Stomach smooth muscle (tissue), 2 donors: ENCODE measurements around the gene PLEKHA8.
"Not testable (repeated sequence)": the region's sequence is repeated elsewhere in the genome, so short reads cannot be mapped to it uniquely, and the experiment has no call there.

Experiments used
- H3K27ac ChIP-seq: one replicate; pipeline ENCODE4 v1.7.0; 2013; ENCODE audit warnings: mild to moderate bottlenecking, low read length, inconsistent platforms
- H3K27me3 ChIP-seq, 2 donors: one replicate each; pipeline ENCODE4 v1.7.0; 2013; ENCODE audit warnings: low read length in 2 of 2; ENCODE audit not compliant: insufficient read depth in 2 of 2, control insufficient read depth in 1 of 2
- H3K36me3 ChIP-seq, 2 donors: one replicate each; pipeline ENCODE4 v1.7.0; 2013; ENCODE audit warnings: low read length in 2 of 2; ENCODE audit not compliant: control insufficient read depth in 2 of 2, insufficient read depth in 2 of 2
- H3K4me1 ChIP-seq: one replicate; pipeline ENCODE4 v1.7.0; 2013; ENCODE audit warnings: low read length; ENCODE audit not compliant: control insufficient read depth, insufficient read depth
- H3K4me3 ChIP-seq, 2 donors: one replicate each; pipeline ENCODE4 v1.7.0; 2013; ENCODE audit warnings: low read length in 2 of 2
- H3K9ac ChIP-seq, 2 donors: one replicate each; pipeline ENCODE4 v1.7.0; 2013; ENCODE audit warnings: low read length in 2 of 2, mild to moderate bottlenecking in 1 of 2
- H3K9me3 ChIP-seq, 2 donors: one replicate each; pipeline ENCODE4 v1.7.0; 2013; ENCODE audit warnings: low read length in 2 of 2; ENCODE audit not compliant: control insufficient read depth in 2 of 2
- donor health status: healthy.
- donor health status: Pancreatic carcinoma.

Gene PLEKHA8

DNA sequence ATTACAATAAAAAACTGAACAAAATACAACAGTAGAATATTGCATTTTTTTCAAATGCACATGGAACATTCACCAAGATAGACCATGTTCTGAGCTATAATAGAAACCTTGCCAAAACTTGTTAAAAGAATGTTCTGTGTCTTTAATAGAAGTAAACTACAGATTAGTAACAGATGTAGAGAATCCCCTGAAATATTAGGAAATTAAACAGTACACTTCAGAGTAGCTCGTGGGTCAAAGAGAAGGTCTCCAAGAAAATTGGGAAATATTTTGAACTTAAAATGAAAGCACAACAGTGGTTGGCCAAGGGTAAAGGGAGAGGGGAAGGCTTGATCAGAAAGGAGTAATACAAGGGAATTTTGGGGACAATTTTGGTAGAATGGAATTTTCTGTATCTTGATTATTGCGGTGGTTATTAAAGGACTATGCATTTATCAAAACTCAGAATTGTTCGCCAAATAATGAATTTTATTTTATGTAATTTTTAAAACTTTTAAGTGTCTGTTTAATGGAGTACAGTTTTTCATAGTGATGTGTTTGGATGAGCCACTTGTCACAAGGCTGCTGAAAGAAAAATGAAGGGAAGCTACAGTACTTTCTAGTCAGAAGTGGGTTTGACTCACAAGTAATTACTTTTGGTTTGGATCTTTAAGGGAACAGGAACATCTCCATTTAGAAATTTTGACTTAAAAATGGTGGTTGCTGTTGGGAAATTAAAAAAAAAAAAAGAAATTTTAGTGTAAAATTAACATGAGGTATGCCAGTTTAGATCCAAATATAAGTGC lies 10.2 kb downstream of the PLEKHA8 start:
- Histone ChIP-seq H3K9ac (no peak overlapping the region), H3K27ac (no peak overlapping the region), H3K9me3 (no peaks in the 10 kb centered on the region), H3K4me3 (no peak overlapping the region), H3K4me1 (no peaks in the 10 kb centered on the region), H3K36me3 (no peaks in the 10 kb centered on the region), H3K27me3 (no peaks in the 10 kb centered on the region)

DNA sequence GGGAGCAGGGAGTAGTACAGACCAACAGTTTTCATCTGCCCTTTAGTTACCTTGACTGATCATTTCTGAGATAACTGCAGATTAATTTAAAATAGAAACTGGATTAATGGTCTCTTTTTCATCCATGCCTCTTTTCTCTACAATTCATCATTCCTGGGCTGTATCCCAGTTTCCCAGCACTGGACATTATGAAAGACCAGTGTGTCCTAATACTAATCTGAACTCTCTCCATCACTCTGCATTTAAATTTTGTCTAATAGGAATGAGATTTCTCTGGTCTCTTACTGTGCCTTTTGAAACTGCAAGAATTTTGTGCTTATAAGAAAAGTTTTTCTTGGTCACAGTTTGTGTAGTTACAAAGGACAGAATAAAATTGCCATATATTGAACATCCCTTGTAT lies 12.7 kb downstream of the PLEKHA8 start:
- H3K27ac ChIP-seq, result no peak overlapping the region
- H3K4me1 ChIP-seq, result no peaks in the 10 kb centered on the region
- peaks cover 0 to 2% of the 10 kb centered on the region in 2 donors for H3K36me3 ChIP-seq
- H3K9ac ChIP-seq, result no peak overlapping the region
- H3K27me3 ChIP-seq, result no peaks in the 10 kb centered on the region
- no peak overlapping the region for H3K4me3 ChIP-seq
- H3K9me3 ChIP-seq, result no peaks in the 10 kb centered on the region

DNA sequence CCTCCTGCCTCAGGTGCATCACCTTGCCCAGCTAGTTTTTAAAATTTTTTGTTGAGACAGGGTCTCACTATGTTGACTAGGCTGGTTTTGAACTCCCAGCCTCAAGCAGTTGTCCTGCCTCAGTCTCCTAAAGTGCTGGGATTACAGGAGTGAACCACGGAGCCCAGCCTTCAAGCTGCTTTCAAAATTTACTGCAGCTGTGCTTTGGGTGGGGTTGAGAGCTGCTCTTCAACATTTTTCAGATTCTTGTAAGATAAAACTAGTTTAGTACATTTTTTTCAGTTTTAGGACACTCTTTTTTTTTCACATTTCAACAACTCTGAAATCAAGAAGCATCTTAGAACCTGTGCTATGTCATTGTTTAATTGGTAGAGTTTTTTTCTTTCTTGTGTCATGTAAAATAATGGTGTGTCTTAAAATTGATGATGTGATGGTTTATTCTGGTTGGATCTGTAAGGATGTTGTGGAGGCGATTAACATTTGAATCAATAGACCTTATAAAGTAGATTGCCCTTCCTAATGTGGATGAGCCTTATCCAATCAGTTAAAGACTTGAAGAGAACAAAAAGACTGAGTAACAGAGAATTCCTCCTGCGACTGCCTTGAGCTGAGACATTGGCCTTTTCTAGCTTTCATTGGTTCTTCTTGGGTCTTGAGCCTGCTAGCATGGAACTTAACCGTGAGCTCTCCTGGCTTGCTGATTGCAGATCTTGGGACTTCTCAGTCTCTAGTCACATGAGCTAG lies 13.5 kb downstream of the PLEKHA8 start:
- Histone ChIP-seq H3K36me3 (peaks cover 7 to 9% of the 10 kb centered on the region in 2 donors), H3K4me3 (no peak overlapping the region), H3K9me3 (no peaks in the 10 kb centered on the region), H3K4me1 (no peaks in the 10 kb centered on the region), H3K27me3 (no peaks in the 10 kb centered on the region), H3K27ac (no peak overlapping the region), H3K9ac (no peak overlapping the region)

DNA sequence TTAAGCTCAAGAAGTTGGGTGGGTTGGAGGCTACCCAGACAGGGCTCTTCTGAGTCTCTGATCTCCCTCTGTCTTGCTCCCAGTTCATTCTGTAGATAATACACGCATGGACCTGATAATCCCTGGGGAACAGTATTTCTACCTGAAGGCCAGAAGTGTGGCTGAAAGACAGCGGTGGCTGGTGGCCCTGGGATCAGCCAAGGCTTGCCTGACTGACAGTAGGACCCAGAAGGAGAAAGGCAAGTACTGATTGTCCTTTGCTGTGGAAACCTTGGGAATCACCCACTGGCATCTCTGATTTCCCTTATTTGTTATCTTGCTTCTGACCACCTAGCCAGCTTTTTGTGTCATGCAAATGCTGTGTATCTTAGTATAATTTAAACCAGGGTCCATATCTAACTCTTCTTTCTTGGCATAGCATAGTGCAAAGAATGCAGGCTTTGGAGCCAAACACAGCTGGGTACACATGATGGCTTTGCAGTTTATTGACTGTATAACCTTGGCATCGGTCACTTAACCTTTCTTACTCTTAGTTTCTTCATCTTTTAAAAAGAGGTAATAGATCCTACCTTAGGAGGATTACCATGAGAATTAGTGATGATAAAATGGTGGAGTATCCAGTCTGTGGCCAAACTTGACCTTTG lies 18.0 kb downstream of the PLEKHA8 start:
- peaks cover 19 to 21% of the 10 kb centered on the region in 2 donors for H3K36me3 ChIP-seq
- no peak overlapping the region for H3K4me3 ChIP-seq
- H3K9ac ChIP-seq, result no peak overlapping the region
- H3K9me3 ChIP-seq, result no peaks in the 10 kb centered on the region
- no peak overlapping the region for H3K27ac ChIP-seq
- no peaks in the 10 kb centered on the region for H3K27me3 ChIP-seq
- H3K4me1 ChIP-seq, result no peaks in the 10 kb centered on the region

DNA sequence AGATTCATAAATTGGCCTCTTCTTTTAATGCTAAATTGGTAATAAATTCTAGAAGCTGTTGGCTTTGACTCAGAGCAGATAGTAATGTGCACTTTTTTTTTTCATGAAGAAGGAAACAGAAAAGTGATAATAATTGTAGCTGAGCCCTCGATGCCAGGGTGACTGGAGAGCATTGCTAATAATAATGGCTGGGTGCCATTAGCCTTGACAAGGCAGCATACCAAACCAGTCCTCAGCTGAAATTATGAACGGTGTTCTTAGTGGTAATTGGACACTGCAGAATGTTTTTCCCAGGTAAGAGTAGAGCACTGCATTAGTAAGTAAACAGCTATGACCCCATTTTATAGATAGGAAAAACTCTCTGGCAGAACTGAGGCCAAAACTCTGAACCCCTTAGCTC lies 18.9 kb downstream of the PLEKHA8 start:
- H3K9me3 ChIP-seq, result no peaks in the 10 kb centered on the region
- no peak overlapping the region for H3K9ac ChIP-seq
- no peak overlapping the region for H3K4me3 ChIP-seq
- H3K27me3 ChIP-seq, result no peaks in the 10 kb centered on the region
- H3K36me3 ChIP-seq, result peaks cover 22 to 24% of the 10 kb centered on the region in 2 donors
- no peak overlapping the region for H3K27ac ChIP-seq
- H3K4me1 ChIP-seq, result no peaks in the 10 kb centered on the region

DNA sequence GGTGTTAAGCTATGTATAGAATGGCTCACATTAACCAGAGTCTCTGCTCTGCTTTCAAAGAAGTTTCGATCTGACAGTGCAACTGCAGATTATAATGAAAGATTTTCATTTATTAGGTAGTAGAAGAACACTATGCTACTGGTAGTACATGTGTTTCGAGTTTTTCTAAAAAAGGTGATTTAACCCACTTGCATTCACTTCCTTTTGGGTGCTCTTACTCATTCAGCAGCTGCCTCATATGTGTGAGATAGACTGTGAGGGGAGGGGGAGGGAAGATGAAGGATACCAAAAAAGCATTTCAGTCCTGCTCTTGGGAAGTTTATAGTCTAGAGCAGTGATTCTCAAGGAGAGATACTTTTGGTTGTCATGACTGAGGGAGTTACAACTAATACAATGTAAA lies 20.4 kb downstream of the PLEKHA8 start:
- no peak overlapping the region for H3K4me3 ChIP-seq
- no peaks in the 10 kb centered on the region for H3K9me3 ChIP-seq
- no peak overlapping the region for H3K9ac ChIP-seq
- no peaks in the 10 kb centered on the region for H3K27me3 ChIP-seq
- peaks cover 23 to 30% of the 10 kb centered on the region in 2 donors for H3K36me3 ChIP-seq
- H3K27ac ChIP-seq, result no peak overlapping the region
- no peaks in the 10 kb centered on the region for H3K4me1 ChIP-seq

DNA sequence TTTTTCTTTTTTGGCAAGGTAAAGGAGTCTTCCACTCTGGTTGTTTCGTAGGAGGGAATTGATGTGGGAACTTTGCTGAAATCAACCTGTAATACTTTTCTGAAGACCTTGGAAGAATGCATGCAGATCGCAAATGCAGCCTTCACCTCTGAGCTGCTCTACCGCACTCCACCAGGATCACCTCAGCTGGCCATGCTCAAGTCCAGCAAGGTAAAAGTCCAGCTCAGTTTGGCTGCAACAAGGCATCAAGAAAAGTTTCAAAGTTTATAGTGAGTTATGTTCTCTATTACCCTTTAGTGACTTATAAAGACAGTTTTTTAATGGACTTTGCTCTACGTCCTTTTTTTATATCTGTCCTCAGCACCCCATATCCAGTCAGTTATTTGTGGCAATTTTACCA lies 21.0 kb downstream of the PLEKHA8 start:
- Histone ChIP-seq H3K4me3 (no peak overlapping the region), H3K4me1 (no peaks in the 10 kb centered on the region), H3K9ac (no peak overlapping the region), H3K9me3 (no peaks in the 10 kb centered on the region), H3K27ac (no peak overlapping the region), H3K36me3 (peaks cover 23 to 30% of the 10 kb centered on the region in 2 donors), H3K27me3 (no peaks in the 10 kb centered on the region)

DNA sequence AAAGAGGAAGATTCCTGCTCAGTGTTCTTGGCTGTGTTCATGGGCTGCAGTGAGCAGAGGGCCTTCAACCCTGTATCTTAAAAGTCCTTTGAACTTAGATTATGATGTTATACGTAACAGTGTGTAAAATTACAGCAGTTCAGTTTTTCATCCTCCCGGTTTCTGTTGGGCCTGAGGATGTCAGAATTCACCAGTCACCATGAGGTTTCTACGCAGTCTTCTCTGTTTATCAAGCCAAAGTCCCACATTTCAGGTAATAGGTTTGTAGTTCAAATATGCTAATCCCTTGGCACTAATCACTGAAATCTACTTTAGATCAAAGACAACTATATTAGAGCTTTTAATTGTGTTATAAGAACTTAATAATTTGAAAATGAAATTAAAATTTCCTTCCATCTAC lies 24.9 kb downstream of the PLEKHA8 start:
- no peaks in the 10 kb centered on the region for H3K4me1 ChIP-seq
- H3K4me3 ChIP-seq, result no peak overlapping the region
- H3K9me3 ChIP-seq, result no peaks in the 10 kb centered on the region
- no peak overlapping the region for H3K27ac ChIP-seq
- H3K36me3 ChIP-seq, result peaks cover 17 to 26% of the 10 kb centered on the region in 2 donors
- no peaks in the 10 kb centered on the region for H3K27me3 ChIP-seq
- H3K9ac ChIP-seq, result no peak overlapping the region

DNA sequence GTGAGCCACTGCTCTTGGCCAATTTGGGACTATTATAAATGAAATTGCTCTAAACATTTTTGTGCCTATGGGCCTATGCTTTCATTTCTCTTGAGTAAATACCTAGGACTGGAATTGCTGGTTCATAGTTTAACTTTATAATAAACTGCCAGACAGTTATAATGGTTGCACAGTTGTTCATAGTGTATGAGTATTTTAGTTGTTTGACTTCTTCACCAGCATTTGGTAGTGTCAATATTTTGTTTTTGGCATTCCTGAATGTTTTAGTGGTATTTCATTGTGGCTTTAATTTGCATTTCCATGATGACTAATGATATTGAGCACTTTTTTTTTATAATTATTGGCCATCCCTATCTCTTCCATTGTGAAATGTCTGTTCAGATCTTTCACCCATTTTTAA lies 29.5 kb downstream of the PLEKHA8 start:
- H3K36me3 ChIP-seq, result peaks cover 9 to 12% of the 10 kb centered on the region in 2 donors
- no peak overlapping the region for H3K9ac ChIP-seq
- no peaks in the 10 kb centered on the region for H3K27me3 ChIP-seq
- H3K4me1 ChIP-seq, result no peaks in the 10 kb centered on the region
- H3K27ac ChIP-seq, result no peak overlapping the region
- H3K9me3 ChIP-seq, result no peaks in the 10 kb centered on the region
- H3K4me3 ChIP-seq, result no peak overlapping the region

DNA sequence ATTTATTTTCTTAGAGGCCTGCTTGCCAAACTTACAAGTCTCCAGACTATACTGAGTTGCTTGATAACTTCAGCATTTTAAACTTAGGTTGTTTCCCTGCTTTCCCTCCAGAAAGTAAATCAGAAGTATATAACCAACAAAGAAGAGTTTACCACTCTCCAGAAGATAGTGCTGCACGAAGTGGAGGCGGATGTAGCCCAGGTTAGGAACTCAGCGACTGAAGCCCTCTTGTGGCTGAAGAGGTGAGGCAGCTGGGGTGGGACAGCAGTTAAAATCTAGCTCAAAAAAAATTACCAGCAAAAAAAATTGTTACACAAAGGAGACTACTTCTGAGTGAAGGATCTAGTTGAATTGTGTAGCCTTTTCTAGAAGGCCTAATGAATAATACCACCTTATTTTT lies 33.6 kb downstream of the PLEKHA8 start:
- H3K36me3 ChIP-seq, H3K9ac ChIP-seq, H3K27me3 ChIP-seq, H3K9me3 ChIP-seq, H3K27ac ChIP-seq, H3K4me3 ChIP-seq, H3K4me1 ChIP-seq: not testable (repeated sequence)
